DMS114 treated with DMSO at 0.1 percent for 48 hours (cell line): Measurements from ENCODE around the gene TRIM61.

Experiments
- DNase-seq: peaks from one replicate; lab custom pipeline; 2025; ENCODE audit not compliant: unreplicated experiment; lab: John Stamatoyannopoulos, UW

The TRIM61 gene

GRCh38 chr4:164918956-164919355, 58.5 kb downstream of the TRIM61 start:
- DNase-seq = no peak
